Uterus (tissue), 4 donors: ENCODE measurements around the gene SCP2. TPM values are rescaled to one million over a fixed set of nuclear protein-coding genes. Genes with fewer than 3 reads are reported as not detected.

Source experiments
- DNase-seq, 2 donors: peaks; one replicate each; pipeline ENCODE4 v3.0.0-alpha.2; 2019 to 2020
- H3K27ac ChIP-seq, 2 donors: fragments of 200-600 bp; sonication (generic); 1 replicate in 1 of 2; 2 replicates in 1 of 2; pipeline ENCODE4 v1.5.1; 2016 to 2018
- H3K27me3 ChIP-seq, 2 donors: fragments of 200-600 bp; sonication (generic); one replicate each; pipeline ENCODE4 v1.5.1; 2018 to 2019; ENCODE audit warnings: control low read depth in 1 of 2
- H3K36me3 ChIP-seq, 2 donors: fragments of 200-600 bp; sonication (generic); one replicate each; pipeline ENCODE4 v1.5.1; 2019; ENCODE audit warnings: control low read depth in 1 of 2
- H3K4me1 ChIP-seq, 2 donors: fragments of 200-600 bp; sonication (generic); one replicate each; pipeline ENCODE4 v1.5.1; 2018 to 2019; ENCODE audit warnings: control low read depth in 1 of 2
- H3K4me3 ChIP-seq, 2 donors: fragments of 200-600 bp; sonication (generic); 1 replicate in 1 of 2; 2 replicates in 1 of 2; pipeline ENCODE4 v1.5.1; 2018 to 2019; ENCODE audit warnings: mild to moderate bottlenecking in 1 of 2
- H3K9me3 ChIP-seq, 2 donors: fragments of 200-600 bp; sonication (generic); one replicate each; pipeline ENCODE4 v1.5.1; 2019; ENCODE audit warnings: control low read depth in 1 of 2
- POLR2A ChIP-seq, 2 donors: fragments of 450-650 bp; IDR thresholded peaks; one replicate each; pipeline ENCODE4 v1.6.1; 2016; ENCODE audit warnings: antibody characterized with exemption in 2 of 2, mild to moderate bottlenecking in 1 of 2, moderate library complexity in 1 of 2
- intact Hi-C: fragments of 100-400 bp; cut with DNase I; formaldehyde crosslinking; loops from one replicate; pipeline ENCODE4 v1.15.1; 2023; ENCODE audit warnings: low total_unique reads
- total RNA-seq, 4 donors: library from RNA; depleted of rRNA in 3 of 4; stranded (reverse); fragments of >200 nt in 3 of 4; gene quantifications; one replicate each; pipeline versions ENCODE4 v1.1.0 to v1.2.4, GENCODE V29; 2014 to 2023
- TF ChIP-seq, protein P1 (sequence below), 4 experiments: fragments of 200-600 bp in 2 of 4; fragments of 450-650 bp in 2 of 4; sonication (generic) in 2 of 4; IDR thresholded peaks; one replicate each; pipeline ENCODE4 v1.5.1; 2016 to 2019; ENCODE audit warnings: antibody characterized with exemption in 4 of 4, mild to moderate bottlenecking in 2 of 4, moderate library complexity in 1 of 4
- donor health status: DM: yes; HTN: yes; CAD: no.

Gene SCP2
- total RNA-seq, 4 donors from 2014 or later = 29.2 to 151 (median 84.6) TPM

DNA sequence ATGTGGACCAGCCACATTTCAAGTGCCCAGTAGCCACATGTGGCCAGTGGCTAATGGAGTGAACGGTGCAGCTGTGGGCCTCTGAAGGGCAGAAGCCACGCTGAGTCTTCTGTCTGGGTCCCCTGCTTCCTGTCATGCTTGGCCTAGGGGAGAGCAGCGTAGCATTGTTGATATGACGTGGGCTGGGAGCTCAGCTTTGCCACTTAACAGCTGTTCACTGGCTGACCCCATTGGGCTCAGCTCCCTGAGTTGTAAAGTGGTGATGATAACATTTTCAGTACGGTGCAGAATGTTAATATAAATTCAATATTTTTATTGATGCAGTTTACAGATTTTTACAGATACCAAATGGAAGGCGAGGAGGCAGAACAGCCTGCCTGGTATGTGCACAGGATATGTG is 139.4 kb downstream of the SCP2 start:
- peak; percentile 10 to 14 for DNase-seq
- TF ChIP-seq, protein P1, sequence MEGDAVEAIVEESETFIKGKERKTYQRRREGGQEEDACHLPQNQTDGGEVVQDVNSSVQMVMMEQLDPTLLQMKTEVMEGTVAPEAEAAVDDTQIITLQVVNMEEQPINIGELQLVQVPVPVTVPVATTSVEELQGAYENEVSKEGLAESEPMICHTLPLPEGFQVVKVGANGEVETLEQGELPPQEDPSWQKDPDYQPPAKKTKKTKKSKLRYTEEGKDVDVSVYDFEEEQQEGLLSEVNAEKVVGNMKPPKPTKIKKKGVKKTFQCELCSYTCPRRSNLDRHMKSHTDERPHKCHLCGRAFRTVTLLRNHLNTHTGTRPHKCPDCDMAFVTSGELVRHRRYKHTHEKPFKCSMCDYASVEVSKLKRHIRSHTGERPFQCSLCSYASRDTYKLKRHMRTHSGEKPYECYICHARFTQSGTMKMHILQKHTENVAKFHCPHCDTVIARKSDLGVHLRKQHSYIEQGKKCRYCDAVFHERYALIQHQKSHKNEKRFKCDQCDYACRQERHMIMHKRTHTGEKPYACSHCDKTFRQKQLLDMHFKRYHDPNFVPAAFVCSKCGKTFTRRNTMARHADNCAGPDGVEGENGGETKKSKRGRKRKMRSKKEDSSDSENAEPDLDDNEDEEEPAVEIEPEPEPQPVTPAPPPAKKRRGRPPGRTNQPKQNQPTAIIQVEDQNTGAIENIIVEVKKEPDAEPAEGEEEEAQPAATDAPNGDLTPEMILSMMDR (IDR thresholded peaks at IDR 0.05) = no peak
- Histone ChIP-seq H3K9me3 (no peaks in the 10 kb centered on the region), H3K27me3 (no peaks in the 10 kb centered on the region), H3K36me3 (no peaks in the 10 kb centered on the region), H3K4me1 (peaks cover 0 to 2% of the 10 kb centered on the region in 2 donors), H3K4me3 (no peak overlapping the region), H3K27ac (peak overlapping the region in 1 of 2 donors; percentile 58)
- intact Hi-C loops = loop anchor here (10.0 kb wide), 1 partner anchor 118 kb away; no protein-coding TSS in a partner anchor

DNA sequence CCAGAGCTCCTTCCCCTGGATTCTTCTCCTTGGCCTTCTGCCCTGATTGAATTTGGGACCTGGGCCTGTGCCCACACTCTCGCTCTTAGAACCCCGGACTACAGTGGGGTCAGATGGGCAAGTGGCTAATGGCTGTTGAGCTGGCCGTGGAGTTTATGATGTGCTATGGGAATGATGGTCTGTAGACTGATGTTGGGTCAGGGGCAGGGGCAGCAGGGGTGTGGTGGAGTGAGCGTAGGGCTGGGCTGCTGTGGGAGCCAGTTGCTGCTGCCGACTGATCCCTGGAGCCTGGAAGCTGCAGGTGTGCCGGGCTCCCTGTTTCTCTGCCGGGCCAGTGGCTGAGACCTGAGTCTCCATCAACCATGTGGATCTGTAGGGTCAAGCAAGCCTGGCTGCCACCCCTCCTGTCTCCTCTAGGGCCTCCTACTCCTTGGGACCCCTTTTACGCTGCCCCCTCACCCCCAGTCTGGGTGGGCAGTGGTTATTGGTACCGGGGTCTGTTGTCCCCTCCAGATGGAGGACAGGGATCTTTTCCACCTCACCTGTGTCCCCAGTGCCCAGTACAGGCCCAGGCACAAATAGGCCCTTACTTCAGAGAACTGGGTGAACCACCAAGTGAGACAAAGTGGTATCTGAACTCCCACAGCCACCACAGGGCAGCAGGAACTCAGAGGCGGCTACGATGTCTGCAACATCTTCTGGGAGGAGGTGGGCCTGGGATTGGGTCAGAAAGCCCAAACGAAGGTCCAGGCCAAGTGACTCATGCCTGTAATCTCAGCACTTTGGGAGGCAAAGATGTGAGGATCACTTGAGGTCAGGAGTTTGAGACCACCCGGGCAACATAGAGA is 140.0 kb downstream of the SCP2 start:
- TF ChIP-seq POLR2A (IDR thresholded peaks at IDR 0.05) = no peak
- TF ChIP-seq, protein P1 (IDR thresholded peaks at IDR 0.05) = no peak
- Histone ChIP-seq H3K4me3 (no peak overlapping the region), H3K27me3 (no peaks in the 10 kb centered on the region), H3K36me3 (no peaks in the 10 kb centered on the region), H3K4me1 (peaks cover 0 to 2% of the 10 kb centered on the region in 2 donors), H3K9me3 (no peaks in the 10 kb centered on the region), H3K27ac (peak overlapping the region in 1 of 2 donors; percentile 58)
- intact Hi-C loops = loop anchor here (10.0 kb wide), 1 partner anchor 118 kb away; no protein-coding TSS in a partner anchor
- peak; percentile 20 to 25 for DNase-seq

DNA sequence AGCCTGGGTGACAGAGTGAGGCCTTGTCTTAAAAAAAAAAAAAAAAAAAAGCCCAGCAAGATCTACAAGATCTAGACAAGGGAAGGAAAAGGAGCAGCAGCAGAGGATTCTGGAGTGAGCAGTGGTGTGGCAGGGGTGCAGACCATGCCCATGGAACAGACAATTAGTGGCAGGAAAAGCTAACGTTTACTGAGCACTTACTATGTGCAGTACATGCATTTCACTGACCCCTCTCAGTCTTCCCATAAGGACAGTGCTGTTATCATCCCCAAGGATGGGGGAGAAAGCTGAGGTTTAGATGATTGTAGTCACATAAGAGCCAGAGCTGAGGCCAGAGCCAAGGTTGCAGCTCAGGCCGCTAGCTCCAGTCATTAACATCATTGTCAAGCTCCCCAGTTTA is 140.8 kb downstream of the SCP2 start:
- no peaks in the 10 kb centered on the region for H3K36me3 ChIP-seq
- no peak overlapping the region for H3K27ac ChIP-seq
- H3K4me1 ChIP-seq = peaks cover 0 to 2% of the 10 kb centered on the region in 2 donors
- intact Hi-C loops = loop anchor here (10.0 kb wide), 1 partner anchor 117 kb away; no protein-coding TSS in a partner anchor
- no peak for TF ChIP-seq POLR2A (IDR thresholded peaks at IDR 0.05)
- TF ChIP-seq, protein P1 (IDR thresholded peaks at IDR 0.05) = no peak
- H3K27me3 ChIP-seq = no peaks in the 10 kb centered on the region
- DNase-seq = no peak
- no peak overlapping the region for H3K4me3 ChIP-seq
- H3K9me3 ChIP-seq = no peaks in the 10 kb centered on the region

DNA sequence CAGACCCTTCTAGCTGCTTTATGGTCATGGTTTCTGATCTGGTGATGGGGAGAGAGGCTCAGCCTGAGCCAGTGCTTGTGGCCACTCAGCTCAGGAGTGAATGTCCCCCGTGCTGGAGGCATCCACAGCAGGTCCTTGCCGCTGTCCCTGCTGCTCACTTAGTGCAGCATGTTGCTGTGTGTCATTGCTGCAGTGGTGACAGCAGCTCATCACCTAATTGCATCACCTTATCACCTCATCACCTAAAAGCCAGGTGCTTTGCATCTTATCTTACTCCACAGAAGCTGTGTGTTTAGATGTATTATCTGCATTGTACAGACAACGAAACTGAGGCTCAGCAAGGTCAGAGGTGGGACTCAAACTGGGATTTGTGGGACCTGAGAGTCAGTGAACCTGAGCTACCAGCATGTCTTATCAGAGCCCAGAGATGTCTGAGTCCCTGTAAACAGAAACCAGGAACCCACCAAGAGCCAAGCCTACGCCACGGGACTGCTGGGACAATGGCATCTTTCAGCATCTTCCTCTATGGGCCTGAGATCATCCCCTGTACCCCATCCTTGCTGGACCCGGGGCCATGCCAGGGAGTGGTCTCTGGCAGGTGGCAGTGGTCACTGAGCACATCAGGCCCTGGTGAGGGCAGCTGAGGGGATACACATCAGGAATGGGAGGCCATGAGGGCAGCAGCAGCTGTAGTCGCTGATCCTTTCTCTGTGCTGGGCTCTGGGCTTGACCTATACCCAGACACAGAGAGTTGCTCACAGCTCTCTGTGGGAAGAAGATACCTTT is 141.4 kb downstream of the SCP2 start:
- Histone ChIP-seq H3K4me1 (peaks cover 0 to 2% of the 10 kb centered on the region in 2 donors), H3K9me3 (no peaks in the 10 kb centered on the region), H3K27ac (no peak overlapping the region), H3K27me3 (no peaks in the 10 kb centered on the region), H3K4me3 (no peak overlapping the region), H3K36me3 (no peaks in the 10 kb centered on the region)
- no peak for TF ChIP-seq POLR2A (IDR thresholded peaks at IDR 0.05)
- TF ChIP-seq, protein P1 (IDR thresholded peaks at IDR 0.05) = no peak
- DNase-seq = no peak
- intact Hi-C loops = loop anchor here (10.0 kb wide), 1 partner anchor 116 kb away; no protein-coding TSS in a partner anchor
